GM11168 (cell line): ENCODE measurements around the gene CDH12.
"Not testable (repeated sequence)": the region's sequence is repeated elsewhere in the genome, so short reads cannot be mapped to it uniquely, and the experiment has no call there.

Experiments used
- in situ Hi-C: fragments of 300-500 bp; cut with MboI; formaldehyde crosslinking; loops from one replicate; pipeline ENCODE4 v1.12.0; 2022; ENCODE audit warnings: low sequenced_read_pairs; ENCODE audit not compliant: unreplicated experiment

Gene CDH12

DNA sequence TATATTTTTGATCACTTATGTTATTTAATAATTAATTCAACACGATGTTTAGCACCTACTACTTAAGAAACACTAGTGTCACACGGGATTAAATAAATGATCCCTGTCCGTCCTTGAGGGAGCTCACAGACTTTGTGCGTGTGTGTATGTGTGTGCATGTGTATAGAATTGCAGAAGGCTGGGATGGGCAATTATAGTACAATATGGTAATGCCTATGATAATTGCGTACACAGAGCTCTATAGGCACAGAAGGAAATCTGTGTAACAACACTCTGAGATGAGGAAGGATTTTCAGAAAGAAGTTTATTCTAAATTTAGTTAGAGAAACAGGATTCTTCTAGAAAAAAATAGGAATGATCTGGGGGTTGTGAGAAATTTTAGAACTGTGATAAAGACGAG is 76.9 kb downstream of the CDH12 start:
- in situ Hi-C loops: no loop called here

- in situ Hi-C loops: not testable (repeated sequence)
Measured at GRCh38 chr5:22774214-22774613, 78.9 kb downstream of the CDH12 start.

- in situ Hi-C loops: no loop called here
Measured at GRCh38 chr5:22764736-22765135, 88.4 kb downstream of the CDH12 start.

DNA sequence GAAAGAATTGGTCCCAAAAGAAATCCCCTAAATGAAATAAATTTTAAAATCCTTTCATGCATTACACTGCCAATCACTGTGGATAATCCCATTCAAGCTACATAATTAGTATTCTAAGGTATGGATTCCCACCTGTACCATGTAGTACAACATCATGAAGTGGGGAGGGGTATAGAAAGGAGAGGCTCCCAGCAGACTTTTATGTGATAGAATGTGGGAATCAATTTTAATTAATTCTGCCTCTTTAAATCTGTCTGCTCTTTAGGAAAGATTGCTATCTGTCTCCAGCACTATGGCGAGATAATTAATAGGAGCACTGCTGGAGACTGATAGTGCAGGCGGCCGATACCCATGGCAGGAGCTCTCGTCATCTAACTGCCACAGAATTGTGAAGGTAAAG is 95.4 kb downstream of the CDH12 start:
- in situ Hi-C loops: no loop called here

DNA sequence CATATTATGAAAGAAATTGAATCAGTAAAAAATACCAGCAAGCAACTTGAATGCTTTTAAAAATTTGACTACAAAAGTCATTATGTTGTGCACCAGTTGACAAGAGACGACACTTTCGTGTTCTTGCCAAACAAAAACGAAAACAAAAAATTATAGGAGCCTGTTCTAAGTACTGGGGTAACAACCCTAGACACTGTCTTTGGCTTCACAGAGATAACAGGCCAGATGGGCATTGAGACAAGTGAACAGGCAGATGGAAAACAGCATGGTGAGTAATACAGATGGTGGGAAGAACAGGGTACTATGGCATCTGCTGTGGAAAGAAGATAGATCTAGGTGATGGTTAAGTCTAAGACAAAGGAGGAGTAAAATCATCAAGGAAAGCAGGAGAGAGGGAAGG is 99.0 kb downstream of the CDH12 start:
- in situ Hi-C loops: no loop called here

- in situ Hi-C loops: no loop called here
Measured at GRCh38 chr5:22751536-22751935, 101.6 kb downstream of the CDH12 start.

GRCh38 chr5:22736443-22737003 is 116.6 kb downstream of the CDH12 start:
- in situ Hi-C loops: no loop called here

- in situ Hi-C loops: no loop called here
Measured at GRCh38 chr5:22734907-22735306, 118.2 kb downstream of the CDH12 start.

DNA sequence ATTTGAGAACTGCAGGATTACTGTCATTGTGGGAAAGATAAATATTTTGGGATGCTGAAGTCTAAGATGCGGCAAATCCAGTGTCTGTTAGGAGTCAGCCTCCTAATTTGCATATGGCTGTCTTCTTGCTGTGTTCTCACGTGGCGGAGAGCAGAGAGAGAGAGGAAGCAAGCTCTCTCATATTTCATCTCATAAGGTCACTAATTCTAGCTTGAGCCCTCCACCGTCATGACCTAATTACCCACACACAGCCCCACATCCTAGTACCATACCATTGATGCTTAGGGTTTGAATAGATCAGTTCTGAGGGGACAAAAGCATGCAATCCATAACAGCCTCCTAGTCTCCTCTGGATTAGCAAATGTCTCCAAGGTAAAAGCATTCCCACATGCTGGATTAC is 124.5 kb downstream of the CDH12 start:
- in situ Hi-C loops: no loop called here

- in situ Hi-C loops: no loop called here
Measured at GRCh38 chr5:22722491-22722890, 130.7 kb downstream of the CDH12 start.

GRCh38 chr5:22722056-22722455 is 131.1 kb downstream of the CDH12 start:
- in situ Hi-C loops: no loop called here

GRCh38 chr5:22719842-22720241 is 133.3 kb downstream of the CDH12 start:
- in situ Hi-C loops: no loop called here

DNA sequence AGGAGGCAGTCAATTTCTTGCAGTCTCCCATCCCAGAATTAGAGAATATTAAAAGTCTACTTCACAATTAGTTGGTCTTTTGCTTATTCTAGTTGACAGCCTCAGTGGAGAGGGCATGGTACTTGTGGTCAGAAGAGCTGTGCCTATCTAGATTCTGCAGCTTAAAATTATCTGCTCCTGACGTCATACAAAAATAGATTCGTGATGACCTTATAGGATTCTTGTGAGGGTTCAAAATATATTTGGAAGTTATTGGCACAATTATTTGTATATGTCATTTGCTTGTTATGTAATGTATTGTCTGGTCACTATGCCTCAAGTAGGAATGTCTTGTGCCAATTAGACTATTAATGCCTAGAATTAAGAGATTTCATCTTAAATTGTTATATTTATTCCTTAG is 142.5 kb downstream of the CDH12 start:
- in situ Hi-C loops: no loop called here

DNA sequence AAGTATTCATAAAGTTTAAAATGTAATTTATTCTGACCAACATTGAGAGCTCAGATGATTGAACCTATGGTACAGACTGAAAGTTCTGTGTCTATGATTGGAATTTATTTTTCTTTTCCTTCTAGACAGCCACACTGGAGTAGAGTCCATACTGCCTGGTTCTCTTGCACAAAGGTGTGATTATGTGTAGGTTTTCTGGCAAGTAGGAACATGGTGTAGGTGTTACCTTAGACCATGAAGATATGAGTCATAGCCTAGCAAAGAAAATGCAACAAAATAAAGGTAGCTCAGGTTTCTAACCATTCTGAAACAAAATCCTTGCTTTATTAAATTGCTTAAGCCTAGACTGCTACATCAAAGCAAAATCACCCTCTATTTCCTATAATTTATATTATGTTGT is 143.4 kb downstream of the CDH12 start:
- in situ Hi-C loops: no loop called here

DNA sequence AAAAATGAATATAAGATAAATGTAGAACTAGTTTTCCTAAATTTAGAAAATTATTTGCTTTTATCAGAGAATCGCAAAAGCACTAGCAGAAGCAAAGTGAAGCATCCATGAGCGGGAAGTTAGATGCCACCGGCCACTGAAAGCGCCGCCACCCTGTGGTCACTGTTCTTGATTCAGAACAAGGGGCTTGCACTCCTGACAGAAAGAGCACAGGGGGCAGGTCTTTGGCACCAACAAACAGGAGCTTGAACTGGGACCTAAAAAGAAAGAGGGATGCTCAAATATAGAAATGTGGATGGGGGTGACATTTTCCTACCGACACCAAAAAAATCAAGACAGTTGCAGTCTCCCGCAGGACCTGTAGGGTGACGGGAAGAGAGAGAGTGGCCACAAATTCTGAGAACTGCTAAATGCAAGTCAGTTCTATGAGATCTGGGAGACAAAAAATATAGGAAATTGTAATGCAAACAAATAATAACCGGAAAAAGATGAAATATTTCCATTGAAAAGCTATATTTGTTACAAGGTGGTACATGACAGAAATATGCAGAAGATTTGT is 144.3 kb downstream of the CDH12 start:
- in situ Hi-C loops: no loop called here

DNA sequence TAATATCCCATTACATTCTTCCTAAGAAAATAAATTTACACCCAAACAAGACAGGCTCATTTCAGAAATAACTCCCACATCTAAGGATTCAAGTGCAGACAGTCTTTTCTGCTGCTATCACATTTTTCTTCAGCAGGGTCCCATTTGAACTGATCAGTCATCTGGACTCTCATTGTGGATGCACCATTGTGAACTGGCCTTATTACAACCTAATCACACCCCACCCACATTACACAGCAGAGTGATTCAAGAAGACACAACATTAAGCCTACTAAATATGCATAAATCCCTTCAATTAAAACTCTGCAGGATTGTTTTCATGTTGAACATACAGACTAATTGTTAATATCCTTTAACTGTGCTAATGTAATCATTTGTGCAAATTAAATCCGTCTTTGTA is 146.2 kb downstream of the CDH12 start:
- in situ Hi-C loops: no loop called here

DNA sequence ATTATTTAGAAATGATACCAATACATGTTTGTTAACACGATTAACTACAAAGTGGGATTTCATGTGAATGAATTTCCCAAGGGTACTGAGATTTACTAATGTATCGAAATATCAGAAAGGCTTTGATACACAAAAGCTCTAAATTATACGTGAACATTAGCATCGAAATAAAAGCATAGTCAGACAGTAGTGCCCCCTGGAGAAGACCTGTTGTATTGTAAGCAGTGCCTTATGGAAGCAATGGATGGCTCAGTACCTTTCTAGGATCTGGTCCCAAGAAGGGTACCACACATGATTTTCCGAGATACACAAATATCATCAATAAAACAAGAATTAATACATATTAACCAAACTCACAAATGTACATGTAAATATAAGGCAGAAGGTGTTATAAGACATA is 153.8 kb downstream of the CDH12 start:
- in situ Hi-C loops: no loop called here

DNA sequence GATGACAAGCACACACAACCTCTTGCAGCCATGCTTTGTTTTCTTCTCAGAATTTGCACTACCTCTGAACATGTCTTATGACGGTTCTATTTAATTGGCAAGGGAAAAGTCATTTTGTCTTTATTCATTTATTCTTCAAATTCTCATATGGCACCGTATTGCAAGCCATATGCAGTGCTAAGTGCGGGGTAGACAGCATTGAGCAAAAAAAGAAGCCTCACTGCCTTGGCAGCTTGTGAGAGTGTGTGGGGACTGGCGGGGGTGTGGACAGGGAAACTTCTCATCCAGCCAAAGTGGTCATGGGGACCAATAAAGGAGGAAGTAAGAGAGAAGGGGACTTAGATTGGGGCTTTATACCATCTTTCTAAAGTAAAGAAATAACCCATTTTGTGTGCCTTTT is 160.0 kb downstream of the CDH12 start:
- in situ Hi-C loops: no loop called here

- in situ Hi-C loops: no loop called here
Measured at GRCh38 chr5:22683050-22683449, 170.1 kb downstream of the CDH12 start.

GRCh38 chr5:22678886-22679285 is 174.3 kb downstream of the CDH12 start:
- in situ Hi-C loops: no loop called here

DNA sequence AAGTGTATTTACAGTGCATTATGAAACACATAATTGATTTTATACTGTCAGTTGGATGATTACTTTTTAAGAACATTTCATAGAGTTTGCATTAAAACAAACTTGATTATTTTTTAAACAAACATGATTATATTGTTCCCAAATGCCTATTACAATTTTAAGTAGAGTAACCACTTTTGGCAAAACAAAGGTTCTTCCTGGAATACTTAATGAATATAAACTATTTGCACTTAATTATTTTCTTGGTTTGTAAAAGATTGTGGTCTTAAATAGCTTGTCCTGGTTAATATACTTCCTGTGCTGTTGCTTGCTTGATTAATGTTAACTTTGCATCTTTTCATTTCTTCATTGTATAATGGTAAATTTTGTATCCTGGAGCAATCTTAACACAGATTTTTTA is 180.0 kb downstream of the CDH12 start:
- in situ Hi-C loops: no loop called here

DNA sequence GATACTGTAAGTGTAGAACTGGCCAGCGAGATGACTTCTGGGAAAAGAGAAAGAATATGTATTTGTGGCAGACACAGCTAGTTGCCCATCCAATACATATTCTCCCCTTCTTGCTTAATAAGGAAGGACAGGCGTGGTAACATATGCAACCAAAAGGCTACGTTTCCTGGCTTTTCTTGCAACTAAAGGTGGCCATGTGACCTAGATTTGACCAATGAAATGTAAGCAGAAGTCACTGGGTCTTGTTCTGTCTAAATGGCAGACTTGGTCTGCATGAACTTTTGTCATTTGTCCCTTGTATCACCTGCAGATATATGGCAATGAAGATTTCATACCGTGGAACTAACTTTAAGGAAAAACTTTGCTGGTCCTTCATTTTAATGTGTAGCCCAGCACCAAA is 183.8 kb downstream of the CDH12 start:
- in situ Hi-C loops: no loop called here

DNA sequence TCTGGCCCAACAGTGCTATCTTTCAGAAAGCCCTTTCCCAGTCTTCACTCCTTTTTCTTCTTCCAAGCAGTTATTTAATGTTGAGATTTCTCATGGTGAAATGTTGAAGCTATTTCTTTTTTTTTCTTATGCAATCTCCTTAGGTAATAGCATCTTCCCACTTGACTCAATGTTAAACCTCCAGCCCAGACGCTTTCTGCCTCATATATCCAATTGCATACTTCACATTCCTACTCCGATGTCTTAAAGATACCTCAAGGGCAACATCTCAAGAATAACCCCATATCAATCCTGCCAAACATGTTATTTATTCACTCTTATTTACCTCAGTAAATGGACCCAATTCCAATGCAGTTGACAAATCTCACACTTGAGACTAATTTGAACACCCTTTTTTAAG is 187.3 kb downstream of the CDH12 start:
- in situ Hi-C loops: no loop called here
